ENCODE results near the gene SORCS2.

The SORCS2 gene

DNA sequence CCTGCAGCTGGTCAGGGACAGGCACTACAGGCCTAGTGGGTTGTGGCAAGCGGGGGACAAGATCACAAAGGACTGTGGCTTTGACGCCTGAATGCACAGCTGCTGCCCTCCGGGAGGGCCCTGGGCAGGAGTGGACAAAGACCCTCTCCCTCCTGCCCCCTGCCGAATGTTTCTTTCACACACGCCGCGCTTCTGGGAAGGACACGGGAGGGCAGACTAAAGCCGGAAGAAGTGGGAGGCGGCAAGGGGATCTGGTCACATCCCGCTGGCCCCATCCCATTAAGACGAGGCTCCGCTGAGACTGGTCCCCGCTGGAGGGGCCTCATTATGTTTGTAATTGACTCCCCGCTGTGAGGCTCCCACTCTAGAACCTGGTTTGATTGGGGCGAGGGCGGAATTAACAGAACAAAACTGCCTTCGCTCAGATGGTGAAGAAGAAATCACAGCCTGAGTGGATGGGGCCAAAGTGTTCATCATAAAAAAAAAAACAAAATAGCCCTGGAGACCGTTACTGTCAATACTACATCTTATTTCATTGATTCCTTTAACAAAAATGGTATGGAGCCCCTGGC, 280.2 kb downstream of the SORCS2 start:
- no peak for TF ChIP-seq FOXP2 (optimal IDR thresholded peaks at IDR 0.05; ENCODE audit: borderline replicate concordance, extremely low read depth, extremely low read length, insufficient read depth)
- TF ChIP-seq, protein P1, sequence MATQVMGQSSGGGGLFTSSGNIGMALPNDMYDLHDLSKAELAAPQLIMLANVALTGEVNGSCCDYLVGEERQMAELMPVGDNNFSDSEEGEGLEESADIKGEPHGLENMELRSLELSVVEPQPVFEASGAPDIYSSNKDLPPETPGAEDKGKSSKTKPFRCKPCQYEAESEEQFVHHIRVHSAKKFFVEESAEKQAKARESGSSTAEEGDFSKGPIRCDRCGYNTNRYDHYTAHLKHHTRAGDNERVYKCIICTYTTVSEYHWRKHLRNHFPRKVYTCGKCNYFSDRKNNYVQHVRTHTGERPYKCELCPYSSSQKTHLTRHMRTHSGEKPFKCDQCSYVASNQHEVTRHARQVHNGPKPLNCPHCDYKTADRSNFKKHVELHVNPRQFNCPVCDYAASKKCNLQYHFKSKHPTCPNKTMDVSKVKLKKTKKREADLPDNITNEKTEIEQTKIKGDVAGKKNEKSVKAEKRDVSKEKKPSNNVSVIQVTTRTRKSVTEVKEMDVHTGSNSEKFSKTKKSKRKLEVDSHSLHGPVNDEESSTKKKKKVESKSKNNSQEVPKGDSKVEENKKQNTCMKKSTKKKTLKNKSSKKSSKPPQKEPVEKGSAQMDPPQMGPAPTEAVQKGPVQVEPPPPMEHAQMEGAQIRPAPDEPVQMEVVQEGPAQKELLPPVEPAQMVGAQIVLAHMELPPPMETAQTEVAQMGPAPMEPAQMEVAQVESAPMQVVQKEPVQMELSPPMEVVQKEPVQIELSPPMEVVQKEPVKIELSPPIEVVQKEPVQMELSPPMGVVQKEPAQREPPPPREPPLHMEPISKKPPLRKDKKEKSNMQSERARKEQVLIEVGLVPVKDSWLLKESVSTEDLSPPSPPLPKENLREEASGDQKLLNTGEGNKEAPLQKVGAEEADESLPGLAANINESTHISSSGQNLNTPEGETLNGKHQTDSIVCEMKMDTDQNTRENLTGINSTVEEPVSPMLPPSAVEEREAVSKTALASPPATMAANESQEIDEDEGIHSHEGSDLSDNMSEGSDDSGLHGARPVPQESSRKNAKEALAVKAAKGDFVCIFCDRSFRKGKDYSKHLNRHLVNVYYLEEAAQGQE (IDR thresholded peaks at IDR 0.05; ENCODE audit: insufficient read depth in 1 of 2, low read depth in 2 of 2, low read length in 2 of 2): no peak
- no peak for TF ChIP-seq SIN3A (IDR thresholded peaks at IDR 0.05; ENCODE audit: borderline replicate concordance, insufficient read depth, low read length)
- TF ChIP-seq POLR2AphosphoS5 (IDR thresholded peaks at IDR 0.05; ENCODE audit: low read depth, low read length): no peak
- no peak for TF ChIP-seq TAF1 (IDR thresholded peaks at IDR 0.05; ENCODE audit: borderline replicate concordance, insufficient read depth, low read length)

DNA sequence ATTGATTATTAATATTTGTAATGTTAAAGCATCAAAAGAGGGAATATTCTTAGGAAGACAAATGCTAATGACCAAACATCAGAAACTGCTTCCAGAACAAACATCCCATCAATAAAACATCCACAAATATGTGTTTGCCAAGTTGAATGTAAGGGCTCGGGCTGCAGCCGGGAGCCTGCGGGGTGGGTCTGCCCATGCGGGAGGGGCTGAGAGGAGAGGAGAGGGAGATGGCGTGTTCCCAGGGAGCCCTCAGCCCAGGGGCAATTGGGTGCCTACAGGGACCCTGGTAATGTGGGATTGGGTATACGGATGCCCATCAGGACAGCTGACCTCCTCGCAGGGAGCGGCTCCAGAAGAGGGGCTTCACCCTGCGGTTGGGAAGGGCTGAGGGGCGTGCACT, 280.7 kb downstream of the SORCS2 start:
- TF ChIP-seq SIN3A (IDR thresholded peaks at IDR 0.05; ENCODE audit: borderline replicate concordance, insufficient read depth, low read length) (no peak), TAF1 (IDR thresholded peaks at IDR 0.05; ENCODE audit: borderline replicate concordance, insufficient read depth, low read length) (no peak)
- TF ChIP-seq, protein P1 (IDR thresholded peaks at IDR 0.05; ENCODE audit: insufficient read depth in 1 of 2, low read depth in 2 of 2, low read length in 2 of 2): no peak

DNA sequence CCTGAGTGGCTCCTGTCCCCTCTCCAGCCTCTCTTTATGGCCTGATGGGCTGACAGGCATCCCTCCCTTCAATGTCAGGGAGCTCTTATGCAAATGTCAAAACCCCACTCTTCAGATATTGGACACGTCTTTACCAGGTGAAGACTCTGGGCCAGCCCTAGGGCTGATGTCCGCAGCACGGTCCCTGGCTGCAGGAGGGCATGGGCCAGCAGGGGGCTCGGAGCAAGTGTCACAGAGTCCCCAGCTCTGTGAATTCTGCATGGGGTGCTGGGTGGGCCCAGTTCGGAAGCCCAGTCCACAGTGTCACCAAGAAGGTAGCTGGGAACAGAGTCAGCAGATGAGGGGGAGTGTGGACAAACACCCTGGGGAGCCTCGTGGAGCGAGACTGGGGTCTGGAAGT, 282.0 kb downstream of the SORCS2 start:
- TF ChIP-seq, protein P1 (IDR thresholded peaks at IDR 0.05; ENCODE audit: insufficient read depth in 1 of 2, low read depth in 2 of 2, low read length in 2 of 2): no peak
- TF ChIP-seq SIN3A (IDR thresholded peaks at IDR 0.05; ENCODE audit: borderline replicate concordance, insufficient read depth, low read length) (no peak), POLR2AphosphoS5 (IDR thresholded peaks at IDR 0.05; ENCODE audit: low read depth, low read length) (no peak), FOXP2 (optimal IDR thresholded peaks at IDR 0.05; ENCODE audit: borderline replicate concordance, extremely low read depth, extremely low read length, insufficient read depth) (no peak), TAF1 (IDR thresholded peaks at IDR 0.05; ENCODE audit: borderline replicate concordance, insufficient read depth, low read length) (no peak)

DNA sequence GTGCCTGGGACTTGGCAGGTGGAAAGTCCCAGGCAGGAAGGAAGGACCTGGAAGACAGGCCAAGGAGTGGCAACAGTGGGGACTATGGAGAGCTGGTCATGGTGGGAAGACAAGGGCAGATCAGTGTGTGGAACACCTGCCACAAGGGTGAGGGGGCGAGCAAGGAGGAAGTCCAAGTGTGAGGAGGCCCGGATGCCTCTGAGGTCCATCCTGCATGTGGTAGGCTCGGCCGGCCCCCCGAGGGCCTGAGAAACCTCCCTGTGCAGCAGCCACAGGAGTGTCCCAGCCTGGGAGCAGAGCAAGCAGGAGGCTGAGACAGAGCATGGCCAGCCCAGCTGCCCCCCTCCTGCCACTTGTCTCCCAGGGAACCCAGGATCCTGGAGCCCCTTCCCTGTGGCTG, 282.9 kb downstream of the SORCS2 start:
- TF ChIP-seq POLR2AphosphoS5 (IDR thresholded peaks at IDR 0.05; ENCODE audit: low read depth, low read length) (no peak), SIN3A (IDR thresholded peaks at IDR 0.05; ENCODE audit: borderline replicate concordance, insufficient read depth, low read length) (no peak), TAF1 (IDR thresholded peaks at IDR 0.05; ENCODE audit: borderline replicate concordance, insufficient read depth, low read length) (no peak), FOXP2 (optimal IDR thresholded peaks at IDR 0.05; ENCODE audit: borderline replicate concordance, extremely low read depth, extremely low read length, insufficient read depth) (no peak)
- TF ChIP-seq, protein P1 (IDR thresholded peaks at IDR 0.05; ENCODE audit: insufficient read depth in 1 of 2, low read depth in 2 of 2, low read length in 2 of 2): no peak

DNA sequence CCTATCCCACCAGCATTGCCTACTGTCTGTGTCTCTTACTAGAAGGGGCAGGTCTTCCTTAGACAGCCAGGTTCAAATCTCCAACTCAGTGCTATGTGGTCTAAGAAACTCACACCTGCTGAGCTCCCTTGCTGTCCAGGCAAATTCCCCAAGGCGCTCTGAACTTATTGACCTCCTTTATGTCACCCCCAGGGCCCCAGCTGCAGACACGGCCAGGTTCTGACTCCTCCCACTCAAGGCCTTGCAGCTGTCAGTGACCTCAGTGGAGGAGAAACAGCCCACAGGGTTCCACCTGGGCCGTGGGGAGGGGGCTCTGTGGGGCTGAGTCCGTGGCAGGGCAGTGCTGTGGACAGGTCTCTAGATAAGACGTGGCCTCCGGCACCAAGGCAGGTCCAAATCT, 284.5 kb downstream of the SORCS2 start:
- TF ChIP-seq SIN3A (IDR thresholded peaks at IDR 0.05; ENCODE audit: borderline replicate concordance, insufficient read depth, low read length) (no peak), FOXP2 (optimal IDR thresholded peaks at IDR 0.05; ENCODE audit: borderline replicate concordance, extremely low read depth, extremely low read length, insufficient read depth) (no peak), POLR2AphosphoS5 (IDR thresholded peaks at IDR 0.05; ENCODE audit: low read depth, low read length) (no peak), TAF1 (IDR thresholded peaks at IDR 0.05; ENCODE audit: borderline replicate concordance, insufficient read depth, low read length) (no peak)
- TF ChIP-seq, protein P1 (IDR thresholded peaks at IDR 0.05; ENCODE audit: insufficient read depth in 1 of 2, low read depth in 2 of 2, low read length in 2 of 2): no peak

All from PFSK-1 (cell line).